Duodenal mucosa (tissue), 2 donors: ENCODE data around the gene LRRC7.

ENCODE experiments used
- H3K27ac ChIP-seq: one replicate; pipeline ENCODE4 v1.7.0; 2013; ENCODE audit warnings: low read depth, low read length
- H3K27me3 ChIP-seq, 2 donors: one replicate each; pipeline ENCODE4 v1.7.0; 2013; ENCODE audit warnings: low read length in 2 of 2, control low read depth in 1 of 2; ENCODE audit not compliant: insufficient read depth in 2 of 2, control insufficient read depth in 1 of 2
- H3K36me3 ChIP-seq, 2 donors: one replicate each; pipeline ENCODE4 v1.7.0; 2013; ENCODE audit warnings: low read length in 2 of 2, control low read depth in 1 of 2; ENCODE audit not compliant: insufficient read depth in 2 of 2, control insufficient read depth in 1 of 2
- H3K4me1 ChIP-seq, 2 donors: one replicate each; pipeline ENCODE4 v1.7.0; 2013; ENCODE audit warnings: low read length in 2 of 2, control low read depth in 1 of 2; ENCODE audit not compliant: insufficient read depth in 2 of 2, control insufficient read depth in 1 of 2
- H3K4me3 ChIP-seq, 2 donors: one replicate each; pipeline ENCODE4 v1.7.0; 2013; ENCODE audit warnings: low read length in 2 of 2, low read depth in 1 of 2
- H3K9ac ChIP-seq, 2 donors: one replicate each; pipeline ENCODE4 v1.7.0; 2013; ENCODE audit warnings: low read length in 2 of 2, low read depth in 1 of 2
- H3K9me3 ChIP-seq, 2 donors: one replicate each; pipeline ENCODE4 v1.7.0; 2013; ENCODE audit warnings: low read length in 2 of 2, control low read depth in 1 of 2; ENCODE audit not compliant: control insufficient read depth in 1 of 2

The LRRC7 gene

DNA sequence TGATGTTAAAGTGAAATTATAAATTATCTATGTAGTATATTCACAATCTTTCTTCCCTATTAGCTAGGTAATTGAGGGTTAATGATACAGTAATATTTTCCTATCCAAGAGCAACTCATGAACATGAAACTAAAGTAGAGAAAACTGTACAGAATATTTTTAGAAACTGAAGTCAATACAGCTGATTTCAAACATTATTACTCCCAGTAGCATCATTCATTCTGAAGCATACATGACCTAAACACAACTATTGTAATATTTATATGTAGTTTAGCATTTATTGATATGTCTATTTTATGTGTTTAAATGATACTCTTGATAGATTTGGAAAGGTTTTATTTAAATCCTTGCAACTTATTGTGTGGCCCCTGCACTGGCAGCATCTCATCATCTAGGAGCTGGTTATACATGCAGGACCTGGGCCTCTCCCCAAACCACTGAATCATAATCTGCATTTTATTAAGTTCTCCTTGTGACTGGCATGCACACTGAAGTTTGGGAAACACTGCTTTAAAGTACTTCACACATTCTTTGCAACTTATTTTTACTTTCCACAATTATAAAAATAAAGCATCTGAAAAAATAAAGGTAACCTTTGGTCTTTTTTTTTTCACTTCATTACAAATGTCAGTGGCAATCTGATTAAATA lies 437.8 kb downstream of the LRRC7 start:
- no peaks in the 10 kb centered on the region for H3K27me3 ChIP-seq
- H3K4me1 ChIP-seq: no peaks in the 10 kb centered on the region
- no peaks in the 10 kb centered on the region for H3K9me3 ChIP-seq
- H3K36me3 ChIP-seq: no peaks in the 10 kb centered on the region
- H3K27ac ChIP-seq: no peak overlapping the region
- H3K9ac ChIP-seq: no peak overlapping the region
- no peak overlapping the region for H3K4me3 ChIP-seq

DNA sequence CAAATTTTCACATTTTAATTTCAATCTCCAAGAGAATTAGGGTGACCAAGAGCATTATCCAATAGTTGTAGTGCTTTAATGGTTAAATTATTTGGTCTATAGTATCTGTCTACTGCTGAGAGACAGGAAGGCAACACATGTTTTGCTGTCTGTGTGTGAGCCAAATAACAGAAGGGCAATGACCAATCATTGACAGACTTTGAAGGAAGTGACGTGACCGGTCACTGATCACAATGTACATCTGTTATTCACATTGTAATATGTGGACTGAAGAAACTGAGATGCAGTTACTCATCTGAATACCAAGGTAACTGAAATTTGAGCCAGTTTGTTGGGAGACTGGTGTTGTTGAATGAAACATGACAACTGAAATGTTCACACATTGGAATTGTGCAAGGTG lies 440.9 kb downstream of the LRRC7 start:
- no peaks in the 10 kb centered on the region for H3K9me3 ChIP-seq
- H3K4me3 ChIP-seq: no peak overlapping the region
- H3K4me1 ChIP-seq: no peaks in the 10 kb centered on the region
- H3K36me3 ChIP-seq: no peaks in the 10 kb centered on the region
- no peak overlapping the region for H3K9ac ChIP-seq
- H3K27ac ChIP-seq: no peak overlapping the region
- no peaks in the 10 kb centered on the region for H3K27me3 ChIP-seq

DNA sequence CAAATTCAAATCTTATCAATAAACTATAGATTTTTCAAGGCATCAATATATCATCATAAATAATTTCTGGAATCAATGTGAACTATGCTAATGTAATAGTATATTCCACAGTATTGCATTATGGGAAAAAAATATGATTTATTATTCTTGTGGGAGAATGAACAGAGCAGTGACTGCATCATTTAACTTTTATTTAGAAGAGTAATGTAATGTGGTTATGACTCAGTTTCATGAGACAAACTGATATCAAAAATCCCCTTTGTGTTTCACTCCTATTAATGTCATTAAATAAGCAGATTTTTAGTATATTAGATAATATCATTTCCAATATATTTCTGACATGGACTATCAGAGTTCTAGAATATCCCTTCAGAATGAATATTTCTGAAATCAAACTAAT lies 450.0 kb downstream of the LRRC7 start:
- H3K36me3 ChIP-seq: no peaks in the 10 kb centered on the region
- no peaks in the 10 kb centered on the region for H3K9me3 ChIP-seq
- no peak overlapping the region for H3K9ac ChIP-seq
- H3K4me3 ChIP-seq: no peak overlapping the region
- H3K27me3 ChIP-seq: no peaks in the 10 kb centered on the region
- no peak overlapping the region for H3K27ac ChIP-seq
- no peaks in the 10 kb centered on the region for H3K4me1 ChIP-seq

DNA sequence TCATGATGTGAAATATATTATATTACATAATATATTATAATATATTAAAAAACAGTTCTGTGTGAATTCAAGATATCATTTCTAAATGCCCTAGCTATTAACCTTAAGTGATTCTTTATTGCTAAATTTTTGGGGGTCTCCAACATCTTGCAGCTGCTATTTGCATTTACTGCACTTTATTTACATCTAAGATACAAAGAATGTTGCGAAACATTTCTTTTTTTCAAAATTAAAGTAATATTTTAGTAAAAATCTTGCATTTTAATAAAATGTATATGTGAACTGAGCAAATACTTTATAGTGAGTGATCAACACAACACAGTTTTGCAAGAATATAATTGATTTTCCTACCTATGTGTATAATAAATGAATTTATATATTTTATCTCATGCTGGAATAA lies 456.6 kb downstream of the LRRC7 start:
- Histone ChIP-seq H3K27ac (no peak overlapping the region), H3K27me3 (no peaks in the 10 kb centered on the region), H3K4me1 (no peaks in the 10 kb centered on the region)

DNA sequence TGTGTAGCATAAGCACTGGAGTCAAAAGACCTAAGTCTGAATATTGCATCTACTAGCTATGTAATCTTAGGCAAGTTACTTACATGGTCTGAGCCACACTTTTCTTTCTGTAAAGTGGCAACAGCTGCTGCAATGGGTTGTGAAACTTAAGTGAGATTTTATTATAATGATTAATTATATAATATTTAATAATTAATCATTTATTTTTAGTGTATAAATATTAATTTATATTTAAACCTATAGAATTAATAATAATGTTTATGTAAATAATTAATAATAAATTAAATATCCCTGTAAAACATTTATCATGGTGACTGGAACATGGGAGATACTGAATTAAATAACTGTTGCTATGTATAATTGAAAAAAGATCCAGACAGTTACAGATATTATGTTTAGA lies 457.3 kb downstream of the LRRC7 start:
- H3K9me3 ChIP-seq: no peaks in the 10 kb centered on the region
- no peaks in the 10 kb centered on the region for H3K36me3 ChIP-seq
- H3K27ac ChIP-seq: no peak overlapping the region
- H3K4me3 ChIP-seq: no peak overlapping the region
- no peak overlapping the region for H3K9ac ChIP-seq
- H3K4me1 ChIP-seq: no peaks in the 10 kb centered on the region
- H3K27me3 ChIP-seq: no peaks in the 10 kb centered on the region

More for the DNA sequence above, 456.6 kb downstream of the LRRC7 start:
- Histone ChIP-seq H3K9me3 (no peaks in the 10 kb centered on the region), H3K36me3 (no peaks in the 10 kb centered on the region), H3K9ac (no peak overlapping the region), H3K4me3 (no peak overlapping the region)

DNA sequence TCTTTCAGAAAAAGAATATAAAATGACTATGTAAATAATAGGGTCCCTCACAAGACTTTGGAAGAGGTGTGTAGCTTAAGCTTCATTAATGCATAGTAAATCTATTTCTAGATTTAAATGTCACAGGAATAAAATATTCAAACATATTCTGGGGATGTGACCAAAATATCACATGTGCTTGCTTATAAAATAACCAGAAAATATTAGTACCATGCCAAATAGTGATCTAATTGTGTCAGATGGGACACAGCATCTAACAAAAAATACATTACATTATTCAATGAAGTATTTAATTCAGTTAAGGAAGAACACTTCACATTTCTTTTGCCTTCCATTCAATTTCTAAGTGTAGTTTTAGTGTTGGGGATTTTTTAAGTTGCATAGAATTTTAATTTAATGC lies 458.1 kb downstream of the LRRC7 start:
- H3K36me3 ChIP-seq: no peaks in the 10 kb centered on the region
- no peak overlapping the region for H3K9ac ChIP-seq
- H3K27ac ChIP-seq: no peak overlapping the region
- H3K27me3 ChIP-seq: no peaks in the 10 kb centered on the region
- no peaks in the 10 kb centered on the region for H3K4me1 ChIP-seq
- no peaks in the 10 kb centered on the region for H3K9me3 ChIP-seq
- no peak overlapping the region for H3K4me3 ChIP-seq

DNA sequence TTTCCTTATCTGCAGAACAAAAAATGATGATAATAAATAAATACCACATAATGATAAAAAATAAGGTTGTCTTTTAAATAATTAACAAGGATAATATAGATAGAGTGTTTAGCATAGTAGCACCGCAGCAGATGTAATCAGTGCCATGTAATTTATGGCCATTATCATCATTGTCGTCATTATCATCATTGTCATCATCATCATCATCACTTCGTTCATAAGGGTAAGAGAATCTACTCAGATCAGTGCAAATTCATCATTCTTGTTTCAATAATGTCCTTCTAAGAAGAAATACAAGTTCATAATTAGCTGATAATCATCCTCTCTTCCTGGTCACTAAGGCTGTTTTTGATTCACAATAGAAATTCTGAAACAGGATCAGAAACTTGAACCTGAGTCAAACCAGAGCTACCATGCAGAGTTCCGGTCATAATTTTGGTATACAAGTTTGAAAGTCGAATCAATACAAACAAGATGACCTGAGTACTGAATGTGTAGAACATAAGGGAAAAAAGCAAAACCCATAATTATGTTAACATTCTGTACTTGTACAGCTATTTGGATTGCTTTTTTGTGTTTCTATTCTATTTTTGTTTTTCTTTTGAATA lies 465.6 kb downstream of the LRRC7 start:
- Histone ChIP-seq H3K4me1 (no peaks in the 10 kb centered on the region), H3K27ac (no peak overlapping the region), H3K4me3 (no peak overlapping the region), H3K9ac (no peak overlapping the region), H3K27me3 (no peaks in the 10 kb centered on the region), H3K36me3 (no peaks in the 10 kb centered on the region), H3K9me3 (no peaks in the 10 kb centered on the region)

DNA sequence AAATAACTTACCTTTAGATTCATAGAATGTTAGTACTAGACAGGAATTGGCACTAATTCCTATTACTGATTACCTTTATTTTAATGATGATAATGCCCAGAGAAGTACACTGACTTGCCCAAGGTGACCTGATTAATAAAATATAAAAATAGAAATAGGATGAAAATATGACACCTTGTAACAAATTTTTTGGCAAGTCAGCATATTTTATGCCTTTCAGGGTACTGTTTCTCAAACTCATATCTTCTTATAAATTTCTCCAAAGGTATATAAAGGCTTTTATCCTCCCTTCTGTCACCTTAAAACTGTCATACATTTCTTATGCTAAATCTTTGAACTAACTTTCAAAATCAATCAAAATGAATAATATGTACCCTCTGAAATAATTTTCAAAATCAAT lies 466.2 kb downstream of the LRRC7 start:
- Histone ChIP-seq H3K4me1 (no peaks in the 10 kb centered on the region), H3K4me3 (no peak overlapping the region), H3K36me3 (no peaks in the 10 kb centered on the region), H3K9ac (no peak overlapping the region), H3K27me3 (no peaks in the 10 kb centered on the region), H3K9me3 (no peaks in the 10 kb centered on the region), H3K27ac (no peak overlapping the region)

DNA sequence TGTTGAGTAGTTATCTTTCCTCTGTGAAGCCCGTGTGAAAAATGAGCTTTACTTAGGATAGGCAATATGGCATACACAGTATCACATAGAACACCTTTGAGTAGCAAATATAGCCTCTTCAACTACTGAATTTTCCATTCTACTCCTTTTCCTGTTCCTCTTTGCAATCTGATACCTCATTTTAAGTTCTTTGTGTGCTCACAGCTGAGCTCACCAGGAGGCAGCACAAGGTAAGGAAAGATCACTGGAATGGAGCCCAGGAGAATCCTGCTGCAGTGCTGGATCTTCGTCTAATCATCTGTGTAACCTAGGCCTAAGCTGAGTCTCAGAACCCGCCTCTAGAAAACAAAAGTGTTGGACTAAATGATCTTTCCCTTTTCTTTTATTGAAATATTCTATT lies 466.7 kb downstream of the LRRC7 start:
- H3K9me3 ChIP-seq: no peaks in the 10 kb centered on the region
- H3K36me3 ChIP-seq: no peaks in the 10 kb centered on the region
- H3K27me3 ChIP-seq: no peaks in the 10 kb centered on the region
- H3K4me3 ChIP-seq: no peak overlapping the region
- no peaks in the 10 kb centered on the region for H3K4me1 ChIP-seq
- no peak overlapping the region for H3K9ac ChIP-seq
- H3K27ac ChIP-seq: no peak overlapping the region

DNA sequence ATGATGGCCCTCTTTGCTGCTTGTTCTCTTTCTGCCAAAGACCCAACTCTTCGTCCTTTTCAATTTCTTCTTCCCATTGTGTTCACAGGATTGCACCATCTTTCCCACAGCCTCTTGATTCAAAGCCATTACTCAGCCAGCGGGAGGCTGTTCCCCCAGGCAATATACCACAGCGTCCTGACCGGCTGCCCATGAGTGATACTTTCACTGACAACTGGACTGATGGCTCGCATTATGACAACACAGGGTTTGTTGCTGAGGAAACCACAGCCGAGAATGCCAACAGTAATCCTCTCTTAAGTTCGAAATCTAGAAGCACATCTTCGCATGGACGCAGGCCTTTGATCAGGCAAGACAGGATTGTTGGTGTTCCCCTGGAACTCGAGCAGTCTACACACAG lies 470.3 kb downstream of the LRRC7 start:
- Histone ChIP-seq H3K27me3 (no peaks in the 10 kb centered on the region), H3K36me3 (no peaks in the 10 kb centered on the region), H3K9me3 (no peaks in the 10 kb centered on the region), H3K4me1 (no peaks in the 10 kb centered on the region), H3K4me3 (no peak overlapping the region), H3K9ac (no peak overlapping the region), H3K27ac (no peak overlapping the region)
